Tibial nerve (tissue), 4 donors: ENCODE results near the gene DCTN4.

Experiments used
- EP300 ChIP-seq, 2 donors: sonication (generic); formaldehyde crosslinking; IDR thresholded peaks; one replicate each; pipeline ENCODE4 v1.6.1; 2017; ENCODE audit warnings: antibody characterized with exemption in 2 of 2, mild to moderate bottlenecking in 1 of 2
- POLR2A ChIP-seq, 2 donors: fragments of 450-650 bp; IDR thresholded peaks; one replicate each; pipeline ENCODE4 v1.6.1; 2017; ENCODE audit warnings: antibody characterized with exemption in 2 of 2, mild to moderate bottlenecking in 2 of 2, moderate library complexity in 2 of 2
- TF ChIP-seq, protein P1 (sequence below), 5 experiments: fragments of 200-600 bp in 3 of 5; fragments of 450-650 bp in 2 of 5; sonication (generic) in 3 of 5; IDR thresholded peaks; one replicate each; pipeline ENCODE4 v1.5.1; 2016 to 2019; ENCODE audit warnings: antibody characterized with exemption in 5 of 5, mild to moderate bottlenecking in 3 of 5, moderate library complexity in 2 of 5

DNA sequence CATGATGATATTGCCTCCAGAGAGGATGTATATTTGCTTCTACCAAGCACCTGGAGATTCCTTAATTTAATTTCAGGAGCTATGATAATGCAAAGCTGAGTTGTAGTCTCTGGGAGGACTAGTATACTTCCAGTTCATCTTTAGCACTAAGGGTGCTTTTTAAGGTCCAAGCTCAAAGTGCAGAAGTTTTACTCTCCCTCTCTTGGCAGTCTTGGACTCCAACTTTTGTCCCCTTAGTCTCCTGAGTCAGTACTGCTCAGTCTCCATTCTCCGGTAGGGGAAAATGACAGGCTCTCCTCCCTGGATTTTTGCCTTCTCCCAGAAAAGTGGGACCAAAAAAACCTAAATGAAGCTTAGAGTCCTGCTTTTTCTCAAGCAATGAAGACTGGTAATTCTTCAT lies 28.1 kb upstream of the DCTN4 start:
- TF ChIP-seq, protein P1, sequence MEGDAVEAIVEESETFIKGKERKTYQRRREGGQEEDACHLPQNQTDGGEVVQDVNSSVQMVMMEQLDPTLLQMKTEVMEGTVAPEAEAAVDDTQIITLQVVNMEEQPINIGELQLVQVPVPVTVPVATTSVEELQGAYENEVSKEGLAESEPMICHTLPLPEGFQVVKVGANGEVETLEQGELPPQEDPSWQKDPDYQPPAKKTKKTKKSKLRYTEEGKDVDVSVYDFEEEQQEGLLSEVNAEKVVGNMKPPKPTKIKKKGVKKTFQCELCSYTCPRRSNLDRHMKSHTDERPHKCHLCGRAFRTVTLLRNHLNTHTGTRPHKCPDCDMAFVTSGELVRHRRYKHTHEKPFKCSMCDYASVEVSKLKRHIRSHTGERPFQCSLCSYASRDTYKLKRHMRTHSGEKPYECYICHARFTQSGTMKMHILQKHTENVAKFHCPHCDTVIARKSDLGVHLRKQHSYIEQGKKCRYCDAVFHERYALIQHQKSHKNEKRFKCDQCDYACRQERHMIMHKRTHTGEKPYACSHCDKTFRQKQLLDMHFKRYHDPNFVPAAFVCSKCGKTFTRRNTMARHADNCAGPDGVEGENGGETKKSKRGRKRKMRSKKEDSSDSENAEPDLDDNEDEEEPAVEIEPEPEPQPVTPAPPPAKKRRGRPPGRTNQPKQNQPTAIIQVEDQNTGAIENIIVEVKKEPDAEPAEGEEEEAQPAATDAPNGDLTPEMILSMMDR (IDR thresholded peaks at IDR 0.05), result no peak
- TF ChIP-seq POLR2A (IDR thresholded peaks at IDR 0.05) (no peak), EP300 (IDR thresholded peaks at IDR 0.05) (no peak)
